ENCODE results near the gene C13orf46.

DNA sequence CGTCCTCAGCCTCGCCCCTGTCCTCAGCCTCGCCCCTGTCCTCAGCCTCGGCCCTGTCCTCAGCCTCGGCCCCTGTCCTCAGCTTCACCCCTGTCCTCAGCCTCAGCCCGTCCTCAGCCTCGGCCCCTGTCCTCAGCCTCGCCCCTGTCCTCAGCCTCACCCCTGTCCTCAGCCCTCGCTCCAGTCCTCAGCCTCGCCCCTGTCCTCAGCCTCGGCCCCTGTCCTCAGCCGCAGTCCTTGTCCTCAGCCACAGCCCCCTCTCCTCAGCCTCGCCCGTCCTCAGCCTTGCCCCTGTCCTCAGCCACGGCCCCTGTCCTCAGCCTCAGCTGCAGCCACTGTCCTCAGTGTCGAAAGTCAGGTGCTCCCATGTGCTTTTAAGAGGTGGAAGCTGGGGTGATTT is 10.5 kb downstream of the C13orf46 start:
- TF ChIP-seq, protein P1, sequence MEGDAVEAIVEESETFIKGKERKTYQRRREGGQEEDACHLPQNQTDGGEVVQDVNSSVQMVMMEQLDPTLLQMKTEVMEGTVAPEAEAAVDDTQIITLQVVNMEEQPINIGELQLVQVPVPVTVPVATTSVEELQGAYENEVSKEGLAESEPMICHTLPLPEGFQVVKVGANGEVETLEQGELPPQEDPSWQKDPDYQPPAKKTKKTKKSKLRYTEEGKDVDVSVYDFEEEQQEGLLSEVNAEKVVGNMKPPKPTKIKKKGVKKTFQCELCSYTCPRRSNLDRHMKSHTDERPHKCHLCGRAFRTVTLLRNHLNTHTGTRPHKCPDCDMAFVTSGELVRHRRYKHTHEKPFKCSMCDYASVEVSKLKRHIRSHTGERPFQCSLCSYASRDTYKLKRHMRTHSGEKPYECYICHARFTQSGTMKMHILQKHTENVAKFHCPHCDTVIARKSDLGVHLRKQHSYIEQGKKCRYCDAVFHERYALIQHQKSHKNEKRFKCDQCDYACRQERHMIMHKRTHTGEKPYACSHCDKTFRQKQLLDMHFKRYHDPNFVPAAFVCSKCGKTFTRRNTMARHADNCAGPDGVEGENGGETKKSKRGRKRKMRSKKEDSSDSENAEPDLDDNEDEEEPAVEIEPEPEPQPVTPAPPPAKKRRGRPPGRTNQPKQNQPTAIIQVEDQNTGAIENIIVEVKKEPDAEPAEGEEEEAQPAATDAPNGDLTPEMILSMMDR (IDR thresholded peaks at IDR 0.05), result no peak
- no peak for TF ChIP-seq POLR2A (IDR thresholded peaks at IDR 0.05)
